Measurements from ENCODE around the gene TTLL13. TPM values are rescaled to one million over a fixed set of nuclear protein-coding genes. Genes with fewer than 3 reads are reported as not detected.
"Not testable (repeated sequence)": the region's sequence is repeated elsewhere in the genome, so short reads cannot be mapped to it uniquely, and the experiment has no call there.

The TTLL13 gene
- total RNA-seq, 1 experiment from 2014 or later, result not detected

- DNase-seq (ENCODE audit: low read depth), result no peak
Observed at GRCh38 chr15:90234096-90234988, 15.0 kb upstream of the TTLL13 start, which contains the start of gene GDPGP1. TSS of gene GDPGP1 (plus strand) at chr15:90234209. CDS start at chr15:90240909, 6,700 bp downstream.

DNA sequence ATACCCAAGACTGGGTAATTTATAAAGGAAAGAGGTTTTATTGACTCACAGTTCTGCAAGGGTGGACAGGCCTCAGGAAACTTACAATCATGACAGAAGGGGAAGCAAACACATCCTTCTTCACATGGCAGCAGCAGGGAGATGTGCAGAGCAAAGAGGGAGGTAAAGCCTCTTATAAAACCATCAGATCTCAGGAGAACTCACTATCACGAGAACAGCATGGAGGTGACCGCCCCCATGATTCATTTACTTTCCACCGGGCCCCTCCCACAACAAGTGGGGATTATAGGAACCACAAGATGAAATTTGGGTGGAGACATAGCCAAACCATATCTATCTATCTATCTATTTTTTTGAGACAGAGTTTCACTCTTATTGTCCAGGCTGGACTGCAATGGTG lies 10.0 kb upstream of the TTLL13 start:
- no peak for DNase-seq (ENCODE audit: low read depth)

DNA sequence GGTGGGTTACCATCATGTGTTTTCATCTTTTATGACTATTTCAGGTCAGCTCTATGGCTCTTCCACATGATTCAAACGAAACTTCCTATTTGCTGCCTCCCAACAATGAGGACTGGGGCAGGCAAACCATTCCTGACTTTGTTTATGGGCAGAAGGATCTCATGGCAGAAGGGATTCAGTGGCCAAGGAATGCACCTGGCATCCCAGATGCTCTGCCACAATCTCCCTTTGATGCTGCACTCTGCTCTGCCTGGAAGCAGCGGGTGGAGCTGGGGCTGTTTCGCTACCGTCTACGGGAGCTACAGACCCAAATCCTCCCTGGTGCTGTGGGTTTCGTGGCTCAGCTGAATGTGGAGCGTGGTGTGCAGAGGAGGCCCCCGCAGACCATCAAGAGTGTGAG lies 8.5 kb upstream of the TTLL13 start:
- no peak for DNase-seq (ENCODE audit: low read depth)

GRCh38 chr15:90241343-90242192 lies 7.8 kb upstream of the TTLL13 start:
- no peak for DNase-seq (ENCODE audit: low read depth)

DNA sequence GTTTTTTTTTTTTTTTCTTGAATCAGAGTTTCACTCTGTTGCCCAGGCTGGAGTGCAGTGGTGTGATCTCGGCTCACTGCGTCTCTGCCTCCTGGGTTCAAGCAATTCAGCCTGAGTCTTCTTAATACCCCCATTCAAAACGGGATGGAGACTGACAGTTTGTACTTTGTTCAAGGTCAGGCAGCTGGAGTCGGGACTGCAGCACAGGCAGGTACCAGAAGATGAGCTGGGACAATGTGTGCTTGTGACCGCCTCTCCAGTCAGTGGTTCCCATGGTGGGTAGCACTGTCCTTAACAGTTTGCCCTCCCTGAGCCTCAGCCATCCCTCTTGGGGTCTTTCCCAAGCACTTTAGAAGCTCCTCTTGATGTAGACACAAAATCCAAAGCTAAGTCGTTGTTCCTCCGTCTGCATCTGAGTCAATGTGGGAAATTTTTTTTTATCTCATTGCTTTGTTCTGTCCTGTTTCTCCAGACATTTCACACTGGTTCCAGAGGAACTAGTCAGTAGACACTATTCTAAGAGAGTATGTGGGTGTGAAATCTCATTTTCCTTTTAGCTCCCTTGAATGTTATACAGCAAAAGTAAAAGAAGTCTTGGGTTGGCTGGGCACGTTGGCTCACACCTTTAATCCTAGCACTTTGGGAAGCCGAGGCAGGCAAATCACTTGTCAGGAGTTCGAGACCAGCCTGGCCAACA lies 5.3 kb upstream of the TTLL13 start:
- DNase-seq (ENCODE audit: low read depth), result no peak

DNA sequence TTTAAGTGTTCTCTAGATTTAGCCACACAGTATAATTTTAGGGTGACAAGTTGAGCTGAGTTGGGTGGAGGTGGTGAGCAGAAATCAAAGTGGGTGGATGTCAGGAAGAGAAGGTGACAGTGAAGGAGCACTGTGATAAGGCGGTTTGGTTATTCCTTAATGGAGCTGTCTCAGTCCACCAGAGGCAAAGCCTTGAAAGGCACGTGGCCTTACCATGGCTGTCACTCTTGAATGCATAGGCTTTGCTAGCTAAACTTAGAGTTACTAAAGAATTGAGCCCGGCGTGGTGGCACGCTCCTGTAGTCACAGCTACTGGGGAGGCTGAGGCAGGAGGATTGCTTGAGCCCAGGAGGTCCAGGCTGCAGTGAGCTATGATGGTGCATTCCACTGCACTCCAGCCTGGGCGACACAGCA lies 560 bp upstream of the TTLL13 start:
- no peak for DNase-seq (ENCODE audit: low read depth)

DNA sequence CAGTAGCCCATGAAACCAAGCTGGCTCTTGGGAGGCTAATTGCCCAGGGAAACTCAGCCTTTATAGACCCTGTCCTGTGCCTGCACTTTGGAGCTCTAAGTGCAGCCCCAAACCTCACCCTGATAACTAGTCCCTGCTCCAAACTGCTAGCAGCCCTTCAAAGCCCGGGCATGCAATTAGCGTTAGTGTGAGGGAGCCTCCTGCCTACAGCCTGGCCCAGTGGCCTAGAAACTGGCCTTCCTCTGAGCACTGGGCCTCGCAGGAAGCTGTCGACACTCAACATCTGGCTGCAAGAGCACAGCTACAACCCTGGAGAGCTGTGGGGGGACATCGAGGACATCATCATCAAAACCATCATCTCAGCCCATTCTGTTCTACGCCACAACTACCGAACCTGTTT lies 8.4 kb downstream of the TTLL13 start:
- DNase-seq (ENCODE audit: low read depth), result no peak

- peak; percentile 20 for DNase-seq (ENCODE audit: low read depth)
Observed at GRCh38 chr15:90259524-90259923, 10.2 kb downstream of the TTLL13 start.

DNA sequence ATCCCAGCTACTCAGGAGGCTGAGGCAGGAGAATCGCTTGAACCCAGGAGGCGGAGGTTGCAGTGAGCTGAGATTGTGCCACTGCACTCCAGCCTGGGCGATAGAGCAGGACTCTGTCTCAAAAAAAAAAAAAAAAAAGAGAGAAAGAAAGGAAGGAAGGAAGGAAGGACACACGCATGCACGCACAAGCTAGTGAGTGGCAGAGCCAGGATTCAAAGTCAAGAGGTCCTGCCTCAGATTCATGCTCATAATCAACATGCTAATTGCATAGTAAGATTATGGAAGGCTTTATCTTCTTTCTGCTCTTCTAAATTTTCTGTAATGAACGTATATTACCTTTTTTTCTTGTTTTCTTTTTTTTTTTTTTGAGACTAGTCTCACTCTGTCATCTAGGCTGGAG lies 11.4 kb downstream of the TTLL13 start:
- DNase-seq (ENCODE audit: low read depth), result not testable (repeated sequence)

DNA sequence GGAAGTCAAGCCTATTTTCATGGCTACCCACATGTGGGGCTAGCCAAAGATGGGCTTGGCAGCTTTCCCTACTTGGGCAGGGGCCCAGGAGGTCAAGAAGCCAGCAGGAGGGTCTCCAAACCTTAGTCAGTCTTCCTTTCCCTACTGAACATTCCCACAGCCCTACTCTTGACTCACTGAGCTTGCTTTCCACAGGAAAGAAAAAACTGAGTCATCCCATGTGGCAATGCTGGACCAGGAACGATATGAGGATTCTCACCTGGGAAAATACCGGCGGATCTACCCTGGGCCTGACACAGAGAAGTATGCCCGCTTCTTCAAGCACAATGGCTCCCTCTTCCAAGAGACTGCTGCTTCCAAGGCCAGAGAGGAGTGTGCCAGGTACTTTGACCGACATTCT lies 12.5 kb downstream of the TTLL13 start:
- DNase-seq (ENCODE audit: low read depth), result peak; percentile 74

- DNase-seq (ENCODE audit: low read depth), result peak; percentile 24
Observed at GRCh38 chr15:90262426-90262825, 13.1 kb downstream of the TTLL13 start.

- peak; percentile 60 for DNase-seq (ENCODE audit: low read depth)
Observed at GRCh38 chr15:90264671-90265070, 15.3 kb downstream of the TTLL13 start.

- peak; percentile 86 for DNase-seq (ENCODE audit: low read depth)
Observed at GRCh38 chr15:90265271-90266060, 16.1 kb downstream of the TTLL13 start, which contains the start of gene NGRN. TSS of gene NGRN (plus strand) at chr15:90265672. CDS start at chr15:90265713, 41 bp downstream.

- peak; percentile 55 for DNase-seq (ENCODE audit: low read depth)
Observed at GRCh38 chr15:90266061-90266431, 16.7 kb downstream of the TTLL13 start.

DNA sequence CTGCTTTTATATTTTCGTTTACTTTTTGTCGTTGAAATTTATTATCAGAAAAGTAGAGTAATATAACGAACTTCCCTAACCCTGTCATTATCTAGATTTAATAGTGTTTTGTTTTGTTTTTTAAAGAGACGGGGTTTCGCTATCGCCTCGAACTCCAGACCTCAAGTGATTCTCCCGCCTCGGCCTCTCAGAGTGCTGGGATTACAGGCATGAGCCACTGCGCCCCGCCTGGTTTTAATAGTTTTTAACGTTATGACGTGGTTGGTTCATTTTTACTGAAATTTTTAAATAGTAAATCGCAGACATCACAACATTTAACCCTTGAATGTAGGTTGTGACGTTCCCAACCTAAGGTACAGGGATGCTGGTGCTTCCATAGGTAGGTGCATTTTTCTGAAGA lies 17.1 kb downstream of the TTLL13 start:
- peak; percentile 21 for DNase-seq (ENCODE audit: low read depth)

- DNase-seq (ENCODE audit: low read depth), result no peak
Observed at GRCh38 chr15:90268415-90268814, 19.1 kb downstream of the TTLL13 start.

DNA sequence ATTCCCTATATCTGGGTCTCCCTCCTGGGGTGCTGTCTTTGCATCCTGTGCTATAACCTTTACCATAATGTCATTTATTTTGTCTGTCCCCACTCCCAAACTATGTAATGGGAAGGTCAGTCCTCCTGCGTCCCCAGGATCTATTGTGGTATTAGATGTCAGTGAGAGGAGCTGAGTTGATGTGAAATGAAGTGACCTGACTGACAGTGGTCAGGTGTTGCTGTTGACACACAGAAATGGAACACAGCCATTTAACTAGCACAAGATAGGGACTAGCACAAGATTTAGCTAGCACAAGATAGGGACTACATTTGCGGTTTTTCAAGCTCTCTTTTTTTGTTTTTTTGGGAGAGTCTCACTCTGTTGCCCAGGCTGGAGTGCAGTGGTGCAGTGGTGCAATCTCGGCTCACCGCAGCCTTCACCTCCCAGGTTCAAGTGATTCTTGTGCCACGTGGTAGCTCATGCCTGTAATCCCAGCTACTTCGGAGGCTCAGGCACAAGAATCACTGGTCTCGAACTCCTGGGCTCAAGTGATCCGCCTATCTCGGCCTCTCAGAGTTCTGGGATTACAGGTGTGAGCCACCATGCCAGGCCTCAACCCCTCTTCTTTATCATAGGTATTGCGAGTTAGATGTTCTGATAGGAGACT lies 21.3 kb downstream of the TTLL13 start:
- no peak for DNase-seq (ENCODE audit: low read depth)

- DNase-seq (ENCODE audit: low read depth), result no peak
Observed at GRCh38 chr15:90271459-90272166, 22.3 kb downstream of the TTLL13 start.

GRCh38 chr15:90278467-90278866 lies 29.1 kb downstream of the TTLL13 start:
- not testable (repeated sequence) for DNase-seq (ENCODE audit: low read depth)

DNA sequence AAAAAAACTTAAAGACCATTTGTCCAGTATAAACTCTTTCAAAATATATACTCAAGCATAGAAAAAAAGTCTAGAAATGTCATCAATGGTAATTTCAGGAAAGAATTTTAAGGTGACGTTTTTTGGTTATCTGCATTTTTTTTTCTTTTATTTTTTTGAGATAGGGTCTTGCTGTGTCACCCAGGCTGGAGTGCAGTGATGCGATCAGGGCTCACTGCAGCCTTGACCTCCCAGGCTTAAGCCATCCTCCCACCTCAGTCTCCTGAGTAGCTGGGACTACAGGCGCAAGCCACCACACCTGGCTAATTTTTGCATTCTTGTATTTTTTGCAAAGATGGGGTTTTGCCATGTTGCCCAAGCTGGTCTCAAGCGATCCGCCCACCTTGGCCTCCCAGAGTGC lies 31.4 kb downstream of the TTLL13 start:
- DNase-seq (ENCODE audit: low read depth), result not testable (repeated sequence)
